Adipocyte (in vitro differentiated cells): ENCODE measurements around the gene HOXA3.

Source experiments
- DNase-seq: peaks from one replicate; pipeline ENCODE4 v3.0.0-alpha.2; 2015; ENCODE audit warnings: low read depth
- H3K27me3 ChIP-seq: replicated peaks from 2 replicates; pipeline ENCODE4 v1.7.0; 2013; ENCODE audit warnings: mild to moderate bottlenecking, low read length, moderate library complexity; ENCODE audit not compliant: control insufficient read depth, insufficient read depth
- H3K36me3 ChIP-seq: 2 replicates; pipeline ENCODE4 v1.7.0; 2013; ENCODE audit warnings: low read length, mild to moderate bottlenecking, moderate library complexity; ENCODE audit not compliant: control insufficient read depth, insufficient read depth, severe bottlenecking
- H3K4me1 ChIP-seq: 2 replicates; pipeline ENCODE4 v1.7.0; 2013; ENCODE audit warnings: mild to moderate bottlenecking, low read length, moderate library complexity; ENCODE audit not compliant: control insufficient read depth, insufficient read depth
- H3K4me3 ChIP-seq: 2 replicates; pipeline ENCODE4 v1.7.0; 2013; ENCODE audit warnings: mild to moderate bottlenecking, low read length, moderate library complexity
- H3K9ac ChIP-seq: 2 replicates; pipeline ENCODE4 v1.7.0; 2013; ENCODE audit warnings: mild to moderate bottlenecking, low read length, moderate library complexity
- H3K9me3 ChIP-seq: 2 replicates; pipeline ENCODE4 v1.7.0; 2013; ENCODE audit warnings: mild to moderate bottlenecking, low read length, moderate library complexity; ENCODE audit not compliant: control insufficient read depth

The HOXA3 gene

DNA sequence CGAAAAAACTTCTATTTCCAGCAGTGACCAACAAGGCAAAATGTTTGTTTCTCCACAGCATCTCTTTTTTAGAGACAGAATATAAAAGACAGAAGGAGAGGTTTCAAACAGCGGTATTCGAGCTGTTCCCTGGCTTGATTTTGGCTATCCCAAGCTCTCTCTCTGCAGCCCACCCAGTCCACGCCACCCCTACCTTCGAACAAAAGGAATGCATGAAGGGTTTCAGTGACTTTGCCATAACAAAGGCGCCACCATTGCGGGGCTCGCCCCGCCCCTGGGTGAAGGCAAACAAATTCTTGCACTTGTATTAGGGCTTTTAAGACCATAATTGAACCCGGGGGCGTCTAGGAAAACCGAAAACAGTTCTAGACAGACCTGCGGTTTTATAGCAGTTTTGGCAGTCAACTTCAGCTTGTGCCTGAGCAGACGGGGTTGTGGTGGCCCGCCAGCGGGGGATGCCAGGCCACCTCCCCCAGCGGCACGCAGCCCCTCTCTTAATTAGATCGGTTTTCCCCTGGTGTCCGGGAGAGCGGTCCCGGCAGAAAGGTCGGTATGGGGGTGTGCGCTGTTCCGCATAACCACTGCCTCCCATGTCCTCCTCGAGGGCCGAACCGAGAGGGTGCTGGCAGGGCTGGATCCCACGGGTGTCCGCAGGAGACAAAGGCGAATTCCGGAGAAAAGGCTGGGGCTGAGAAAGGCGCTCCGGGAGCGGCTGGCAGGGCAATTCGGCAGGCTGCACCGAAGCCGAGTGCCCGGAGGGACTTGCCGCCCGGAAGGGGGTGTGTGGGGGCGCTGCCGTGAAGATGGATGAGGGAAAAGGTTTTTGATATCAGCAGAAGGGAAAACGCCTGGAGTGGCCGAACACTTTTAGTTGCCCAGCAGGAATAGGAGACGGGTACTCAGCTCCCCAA lies 35.3 kb upstream of the HOXA3 start:
- Histone ChIP-seq H3K36me3 (no peaks in the 10 kb centered on the region), H3K9ac (peak overlapping the region; percentile 25), H3K4me3 (peak overlapping the region; percentile 23), H3K27me3 (peaks cover 4% of the 10 kb centered on the region), H3K9me3 (no peaks in the 10 kb centered on the region), H3K4me1 (peaks cover 13% of the 10 kb centered on the region)
- DNase-seq: no peak

- no peaks in the 10 kb centered on the region for H3K36me3 ChIP-seq
- peak overlapping the region; percentile 89 for H3K4me3 ChIP-seq
- H3K9ac ChIP-seq: peak overlapping the region; percentile 93
- H3K27me3 ChIP-seq: peaks cover 4% of the 10 kb centered on the region
- H3K9me3 ChIP-seq: no peaks in the 10 kb centered on the region
- H3K4me1 ChIP-seq: peaks cover 21% of the 10 kb centered on the region
- DNase-seq: no peak
Observed at GRCh38 chr7:27186668-27187474, 34.5 kb upstream of the HOXA3 start.

GRCh38 chr7:27185854-27186667 lies 33.7 kb upstream of the HOXA3 start:
- DNase-seq: no peak
- H3K27me3 ChIP-seq: peaks cover 1% of the 10 kb centered on the region
- peak overlapping the region; percentile 89 for H3K4me3 ChIP-seq
- H3K36me3 ChIP-seq: no peaks in the 10 kb centered on the region
- H3K4me1 ChIP-seq: peaks cover 28% of the 10 kb centered on the region
- H3K9me3 ChIP-seq: no peaks in the 10 kb centered on the region
- peak overlapping the region; percentile 93 for H3K9ac ChIP-seq

DNA sequence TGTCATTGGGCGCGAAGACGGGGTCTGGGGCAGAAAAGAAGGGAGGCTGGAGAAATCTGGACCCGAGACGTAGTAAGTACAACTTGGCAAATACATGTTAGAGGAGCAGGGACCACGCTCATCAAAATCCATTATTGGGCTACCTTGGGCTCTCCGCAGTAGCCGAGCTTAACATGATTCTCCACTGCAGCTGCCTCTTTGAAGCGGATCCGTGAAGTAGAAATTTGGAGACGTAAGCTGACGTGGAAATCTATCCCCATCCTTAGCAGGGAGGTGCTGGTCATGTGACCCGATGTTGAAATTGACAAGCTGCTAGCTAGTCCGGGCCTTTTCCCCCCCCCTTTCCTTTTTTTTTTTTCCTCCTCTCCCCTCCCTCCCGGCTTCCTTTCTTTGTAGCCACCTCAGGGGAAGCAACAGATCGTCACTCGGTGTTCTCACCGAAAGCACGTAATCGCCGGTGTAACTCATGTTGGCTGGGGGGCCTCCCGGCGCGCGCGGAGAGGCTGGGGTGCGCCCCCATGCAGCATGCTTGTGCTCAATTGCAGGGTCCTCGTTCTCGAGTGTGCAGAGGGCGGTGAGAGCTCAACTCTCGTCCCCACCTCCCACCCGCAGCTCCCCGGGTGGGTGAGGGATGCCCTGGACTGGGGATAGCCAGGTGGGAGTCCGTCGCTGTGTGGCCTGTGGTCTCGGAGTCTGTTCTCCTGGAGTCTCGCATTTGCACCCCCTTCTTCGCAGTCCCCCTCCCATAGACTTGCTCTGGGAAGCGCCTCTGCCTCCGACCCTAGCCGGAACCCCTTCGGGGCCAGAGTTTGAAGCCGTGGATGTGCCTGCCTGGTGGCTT lies 32.9 kb upstream of the HOXA3 start, which contains the start of gene HOXA11:
HOXA11 (minus strand) TSS at position 220 of the 841 bp plus-strand sequence; CDS start at position 132, 88 bp downstream.
- Histone ChIP-seq H3K9me3 (no peaks in the 10 kb centered on the region), H3K27me3 (no peaks in the 10 kb centered on the region), H3K4me3 (peak within 1 kb of the TSS; percentile 89), H3K9ac (peak within 1 kb of the TSS; percentile 93), H3K4me1 (peaks cover 35% of the 10 kb centered on the region), H3K36me3 (no peaks in the 10 kb centered on the region)
- no peak for DNase-seq

- Histone ChIP-seq H3K27me3 (no peaks in the 10 kb centered on the region), H3K9me3 (no peaks in the 10 kb centered on the region), H3K4me1 (peaks cover 37% of the 10 kb centered on the region), H3K4me3 (peak overlapping the region; percentile 89), H3K9ac (peak overlapping the region; percentile 93), H3K36me3 (no peaks in the 10 kb centered on the region)
- DNase-seq: peak; percentile 47
Observed at GRCh38 chr7:27184337-27185012, 32.1 kb upstream of the HOXA3 start.

GRCh38 chr7:27183682-27184336 lies 31.4 kb upstream of the HOXA3 start:
- Histone ChIP-seq H3K36me3 (no peaks in the 10 kb centered on the region), H3K9ac (peak overlapping the region; percentile 93), H3K9me3 (no peaks in the 10 kb centered on the region), H3K4me1 (peaks cover 42% of the 10 kb centered on the region), H3K4me3 (peak overlapping the region; percentile 89), H3K27me3 (no peaks in the 10 kb centered on the region)
- DNase-seq: no peak

- H3K4me1 ChIP-seq: peaks cover 47% of the 10 kb centered on the region
- H3K36me3 ChIP-seq: no peaks in the 10 kb centered on the region
- no peak for DNase-seq
- peak overlapping the region; percentile 89 for H3K4me3 ChIP-seq
- H3K9ac ChIP-seq: peak overlapping the region; percentile 93
- H3K9me3 ChIP-seq: no peaks in the 10 kb centered on the region
- no peaks in the 10 kb centered on the region for H3K27me3 ChIP-seq
Observed at GRCh38 chr7:27182861-27183681, 30.7 kb upstream of the HOXA3 start.

DNA sequence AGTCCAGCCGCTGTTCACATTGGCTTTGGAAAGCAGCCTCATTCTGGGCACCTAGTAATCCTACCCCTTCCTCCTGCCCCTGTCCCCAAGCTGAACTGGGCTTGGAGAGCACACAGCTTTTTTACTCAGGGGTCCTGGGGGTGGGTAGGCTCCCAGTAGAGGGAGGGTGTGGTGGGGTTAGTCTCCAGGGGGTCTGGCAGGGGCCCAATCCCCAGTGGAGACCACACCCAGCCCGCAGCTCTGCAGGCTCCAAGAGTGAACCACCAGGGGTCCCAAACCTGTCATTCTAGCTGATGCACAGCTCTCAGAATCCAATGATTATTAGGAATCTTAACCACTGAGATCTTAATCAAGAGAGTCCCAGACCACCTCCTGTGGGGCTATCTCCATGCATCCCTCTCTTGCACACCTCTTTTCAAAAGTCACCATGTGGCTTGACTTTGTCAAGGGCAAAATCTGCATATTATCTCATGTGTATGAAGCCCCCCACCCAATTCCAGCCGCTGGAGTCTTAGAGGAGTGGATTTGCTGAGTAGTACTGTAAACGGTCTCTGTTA lies 30.0 kb upstream of the HOXA3 start:
- H3K4me3 ChIP-seq: peak overlapping the region; percentile 89

DNA sequence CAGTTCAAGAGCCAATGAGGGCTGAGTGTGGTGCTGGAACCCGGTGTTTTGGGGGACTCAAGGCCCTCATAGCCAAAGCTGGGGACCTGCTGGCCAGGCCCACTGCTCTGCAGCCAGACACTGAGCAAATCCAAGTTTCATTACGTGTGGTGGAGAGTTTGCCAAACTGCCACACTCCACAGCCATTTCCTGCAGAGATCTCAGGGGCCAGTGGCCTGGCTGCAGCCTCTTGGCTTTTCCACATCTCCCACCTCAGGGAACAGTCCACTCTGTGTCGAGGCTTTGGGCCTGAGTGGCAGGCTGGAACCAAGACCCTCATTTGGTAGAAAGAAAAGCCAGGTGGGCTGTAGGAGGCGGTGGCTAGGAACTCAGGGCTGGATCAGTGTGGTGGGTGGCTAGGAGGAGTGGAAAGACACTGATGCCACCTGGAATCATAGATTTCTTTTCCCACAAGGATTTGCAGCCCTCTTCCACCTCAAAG lies 29.5 kb upstream of the HOXA3 start:
- H3K36me3 ChIP-seq: no peaks in the 10 kb centered on the region
- no peaks in the 10 kb centered on the region for H3K27me3 ChIP-seq
- no peak for DNase-seq

More for the DNA sequence above, 30.0 kb upstream of the HOXA3 start:
- H3K27me3 ChIP-seq: no peaks in the 10 kb centered on the region
- DNase-seq: no peak
- H3K4me1 ChIP-seq: peaks cover 54% of the 10 kb centered on the region
- peak overlapping the region; percentile 93 for H3K9ac ChIP-seq
- no peaks in the 10 kb centered on the region for H3K9me3 ChIP-seq
- no peaks in the 10 kb centered on the region for H3K36me3 ChIP-seq

More for the DNA sequence above, 29.5 kb upstream of the HOXA3 start:
- no peak overlapping the region for H3K9ac ChIP-seq
- H3K4me3 ChIP-seq: no peak overlapping the region
- no peaks in the 10 kb centered on the region for H3K9me3 ChIP-seq
- H3K4me1 ChIP-seq: peaks cover 59% of the 10 kb centered on the region
